HG02885 (cell line): ENCODE data around the gene HNRNPA3.

ENCODE experiments used
- ATAC-seq: cut with Tn5 transposase; IDR thresholded peaks from one replicate; pipeline ENCODE4 v1.9.1; 2021; ENCODE audit warnings: mild to moderate bottlenecking; ENCODE audit not compliant: unreplicated experiment, poor library complexity

HNRNPA3 gene

DNA sequence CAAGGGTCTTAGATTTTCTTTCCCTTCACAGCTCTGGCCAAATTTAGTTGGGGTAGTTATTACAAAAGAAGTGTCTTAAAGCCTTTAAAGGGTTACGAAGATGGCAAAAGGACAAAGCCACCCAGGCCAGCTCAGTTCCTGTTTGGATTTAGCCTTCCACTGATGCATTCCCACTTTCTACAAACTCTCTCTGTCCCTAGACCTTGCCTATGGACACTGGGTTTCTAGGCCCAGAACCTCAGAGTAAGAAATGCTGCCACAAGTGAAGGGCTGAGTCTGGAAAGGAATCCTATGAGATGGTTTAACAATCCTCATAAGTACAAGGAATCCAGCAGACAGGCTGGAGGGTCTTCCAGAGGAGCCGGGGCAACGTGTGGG is 38.6 kb downstream of the HNRNPA3 start:
- no peak for ATAC-seq

GRCh38 chr2:177252808-177253531 is 40.4 kb downstream of the HNRNPA3 start:
- no peak for ATAC-seq

- ATAC-seq: no peak
Measured at GRCh38 chr2:177253704-177254103, 41.1 kb downstream of the HNRNPA3 start.

DNA sequence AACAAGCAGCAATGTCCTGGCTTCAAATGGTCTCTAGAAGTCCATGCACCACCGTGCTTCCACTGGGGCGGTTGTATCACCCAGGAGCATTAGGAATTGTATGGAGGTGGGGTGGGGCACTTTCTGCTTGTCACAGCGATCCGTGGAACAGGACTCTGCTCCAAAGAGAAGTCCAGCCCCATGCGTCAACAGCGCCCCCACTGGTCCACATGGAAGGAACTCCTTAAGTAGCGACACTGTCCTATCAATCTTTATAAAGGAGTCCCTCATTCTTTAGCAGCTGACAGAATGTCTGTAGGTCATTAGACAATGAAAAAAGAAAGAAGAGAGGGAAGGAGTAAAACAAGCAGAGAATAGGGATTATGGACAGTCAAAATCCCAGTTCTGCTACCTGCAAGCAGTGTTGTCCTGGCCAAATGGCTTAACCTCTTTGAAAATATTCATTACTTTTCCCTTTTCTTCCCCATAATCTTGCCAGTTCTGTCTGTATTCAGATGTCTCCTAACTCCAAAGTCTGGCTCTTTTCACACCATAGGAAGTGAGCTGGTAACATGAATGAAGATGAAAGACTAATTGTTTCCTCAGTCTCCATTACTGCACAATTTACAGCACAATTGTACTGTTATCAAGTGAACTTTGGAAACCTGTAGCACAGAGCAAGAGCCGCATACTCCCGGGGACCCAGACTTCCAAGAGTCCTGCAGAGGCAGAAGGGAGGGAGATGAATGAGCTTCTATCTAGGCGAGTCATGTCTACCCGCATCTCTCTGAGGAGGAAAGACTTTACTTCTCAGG is 42.0 kb downstream of the HNRNPA3 start:
- no peak for ATAC-seq

- ATAC-seq: no peak
Measured at GRCh38 chr2:177255227-177255601, 42.6 kb downstream of the HNRNPA3 start.

GRCh38 chr2:177256026-177256425 is 43.4 kb downstream of the HNRNPA3 start:
- ATAC-seq: no peak

- no peak for ATAC-seq
Measured at GRCh38 chr2:177256695-177257094, 44.1 kb downstream of the HNRNPA3 start.

- ATAC-seq: no peak
Measured at GRCh38 chr2:177257471-177257870, 44.9 kb downstream of the HNRNPA3 start.

DNA sequence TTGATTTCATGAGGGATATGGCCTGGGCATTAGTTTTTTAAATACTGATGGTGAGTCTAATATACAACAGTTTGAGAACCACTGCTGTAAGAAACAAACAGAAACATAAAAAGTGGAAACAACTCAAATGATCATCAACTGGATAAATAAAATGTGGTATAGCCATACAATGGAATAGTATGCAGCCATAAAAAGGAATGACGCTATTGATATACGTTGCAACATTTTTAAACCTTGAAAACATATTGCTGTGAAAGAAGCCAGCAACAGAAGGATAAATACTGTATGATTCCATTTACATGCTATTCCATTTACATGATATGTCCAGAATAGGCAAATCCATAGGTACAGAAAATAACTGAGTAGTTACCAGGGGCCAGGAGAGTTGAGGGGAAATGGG is 45.5 kb downstream of the HNRNPA3 start:
- ATAC-seq: no peak

- no peak for ATAC-seq
Measured at GRCh38 chr2:177260379-177260778, 47.8 kb downstream of the HNRNPA3 start.

DNA sequence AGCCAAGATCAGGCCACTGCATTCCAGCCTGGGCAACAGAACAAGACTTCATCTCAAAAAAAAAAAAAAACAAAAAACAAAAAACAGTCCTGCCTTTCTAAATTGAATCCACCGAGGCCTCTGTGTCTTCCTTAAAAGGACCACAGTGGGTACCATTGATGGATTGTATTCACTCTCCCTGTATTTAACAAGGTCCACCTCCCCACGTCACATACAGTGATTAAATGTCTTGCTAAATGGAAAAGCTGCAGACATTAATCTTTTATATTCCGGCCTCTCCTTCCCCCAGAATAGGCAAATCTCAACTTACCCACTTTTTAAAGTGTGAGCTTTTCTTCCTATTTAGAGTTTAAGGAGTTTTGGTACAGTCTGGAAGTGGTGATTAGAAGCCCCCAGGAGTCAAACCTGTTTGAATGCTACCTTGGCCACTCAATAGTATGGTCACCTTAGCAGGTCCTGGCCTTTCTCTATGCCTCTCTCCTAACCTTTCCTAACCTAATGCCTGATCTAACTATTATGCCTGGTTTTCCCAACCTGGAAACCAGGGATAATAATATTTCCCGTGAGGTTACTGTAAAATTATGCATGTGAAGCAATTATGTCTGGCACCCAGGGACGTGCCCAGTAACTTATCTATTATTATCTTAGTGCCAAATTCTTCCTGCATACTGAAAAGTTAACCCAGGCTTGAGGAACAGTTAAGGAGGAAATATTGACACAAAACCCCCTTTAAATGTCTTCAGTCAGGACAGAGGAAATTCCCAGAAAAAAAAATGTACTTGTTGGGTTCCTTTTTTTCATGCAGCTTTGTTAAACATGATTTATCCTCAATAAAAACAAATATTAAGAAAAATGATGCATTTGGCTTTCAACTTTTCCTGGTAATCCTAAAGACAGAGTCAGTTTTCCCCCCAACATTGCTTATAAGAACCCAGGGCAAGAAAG is 48.8 kb downstream of the HNRNPA3 start:
- no peak for ATAC-seq

GRCh38 chr2:177262092-177262491 is 49.5 kb downstream of the HNRNPA3 start:
- no peak for ATAC-seq

DNA sequence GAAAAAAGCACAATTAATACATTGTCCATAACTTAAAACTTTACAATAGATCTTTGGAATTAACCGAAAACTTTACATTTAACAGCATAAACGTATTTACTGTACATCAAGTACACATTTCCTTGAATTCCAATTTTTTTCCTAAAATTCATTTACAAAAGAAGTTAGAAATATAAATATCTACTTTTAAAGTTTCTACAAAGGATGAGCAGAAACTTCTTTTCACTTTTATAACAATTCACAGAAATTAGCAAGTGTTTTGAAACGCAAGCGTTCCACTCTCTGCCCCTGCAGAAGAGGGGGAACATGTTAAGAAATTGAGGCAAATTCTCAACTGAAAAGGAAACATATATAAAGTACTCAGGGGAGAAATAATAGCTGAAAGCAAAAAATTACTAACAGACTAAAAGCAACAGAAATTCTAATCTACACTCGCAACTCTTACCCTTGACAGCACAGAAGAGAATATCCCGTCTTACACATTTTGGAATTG is 50.4 kb downstream of the HNRNPA3 start:
- ATAC-seq: no peak

- ATAC-seq: peak; percentile 49
Measured at GRCh38 chr2:177263451-177264208, 51.0 kb downstream of the HNRNPA3 start.

GRCh38 chr2:177264209-177264692 is 51.7 kb downstream of the HNRNPA3 start:
- ATAC-seq: peak; percentile 25

DNA sequence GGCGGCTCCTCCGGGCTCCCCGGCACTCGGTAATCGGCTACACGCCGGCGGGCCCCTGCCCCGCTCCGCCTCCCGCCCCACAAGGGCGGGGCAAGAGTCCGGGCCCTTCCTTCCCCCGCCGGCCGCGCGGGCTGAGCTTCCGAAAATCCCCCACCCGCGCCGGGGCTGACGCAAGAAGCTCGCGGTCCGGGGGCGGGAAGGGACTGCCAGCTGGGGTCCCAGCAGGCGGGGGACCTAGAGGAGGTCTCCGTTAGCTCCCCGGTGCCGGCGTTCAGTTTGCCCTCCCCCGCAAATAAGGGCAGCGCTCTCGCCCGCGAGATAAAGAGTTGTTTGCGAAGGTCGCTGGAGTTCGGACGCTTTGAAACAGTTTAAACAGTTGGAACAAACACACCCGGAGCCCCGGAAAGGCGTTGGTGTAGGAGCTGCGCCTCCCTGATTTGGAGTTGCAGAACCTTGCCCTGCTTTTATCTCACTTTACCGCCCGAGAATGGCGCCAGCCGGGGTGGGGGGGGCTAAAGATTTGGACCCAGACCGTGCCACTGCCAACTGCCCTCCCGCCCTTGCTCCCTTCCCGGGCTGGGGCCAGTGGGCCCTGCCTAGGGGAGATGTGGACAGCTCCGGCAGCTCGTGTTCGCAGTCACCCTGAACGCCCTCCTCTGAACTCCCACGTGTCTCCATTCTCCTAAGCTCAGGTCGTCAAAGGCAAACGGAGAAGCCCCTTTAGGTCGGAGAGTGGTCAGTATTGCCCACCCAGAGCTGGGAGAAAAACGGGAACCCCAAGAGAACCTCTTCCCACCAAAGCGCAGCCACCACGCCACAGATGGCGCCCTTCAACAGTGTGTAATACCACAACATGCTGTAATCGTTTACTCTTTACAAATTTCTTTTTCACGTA is 52.3 kb downstream of the HNRNPA3 start, which contains the start of gene NFE2L2:
NFE2L2 (minus strand) TSS at position 35 of the 895 bp plus-strand sequence. CDS start 151 bp downstream, outside the sequence.
- peak; percentile 68 for ATAC-seq

- ATAC-seq: peak; percentile 17
Measured at GRCh38 chr2:177265824-177266817, 53.5 kb downstream of the HNRNPA3 start.
